ENCODE results near the gene WDCP.
A peak's percentile ranks its signal among the peaks of the same experiment; 100 is the strongest.

WDCP gene

DNA sequence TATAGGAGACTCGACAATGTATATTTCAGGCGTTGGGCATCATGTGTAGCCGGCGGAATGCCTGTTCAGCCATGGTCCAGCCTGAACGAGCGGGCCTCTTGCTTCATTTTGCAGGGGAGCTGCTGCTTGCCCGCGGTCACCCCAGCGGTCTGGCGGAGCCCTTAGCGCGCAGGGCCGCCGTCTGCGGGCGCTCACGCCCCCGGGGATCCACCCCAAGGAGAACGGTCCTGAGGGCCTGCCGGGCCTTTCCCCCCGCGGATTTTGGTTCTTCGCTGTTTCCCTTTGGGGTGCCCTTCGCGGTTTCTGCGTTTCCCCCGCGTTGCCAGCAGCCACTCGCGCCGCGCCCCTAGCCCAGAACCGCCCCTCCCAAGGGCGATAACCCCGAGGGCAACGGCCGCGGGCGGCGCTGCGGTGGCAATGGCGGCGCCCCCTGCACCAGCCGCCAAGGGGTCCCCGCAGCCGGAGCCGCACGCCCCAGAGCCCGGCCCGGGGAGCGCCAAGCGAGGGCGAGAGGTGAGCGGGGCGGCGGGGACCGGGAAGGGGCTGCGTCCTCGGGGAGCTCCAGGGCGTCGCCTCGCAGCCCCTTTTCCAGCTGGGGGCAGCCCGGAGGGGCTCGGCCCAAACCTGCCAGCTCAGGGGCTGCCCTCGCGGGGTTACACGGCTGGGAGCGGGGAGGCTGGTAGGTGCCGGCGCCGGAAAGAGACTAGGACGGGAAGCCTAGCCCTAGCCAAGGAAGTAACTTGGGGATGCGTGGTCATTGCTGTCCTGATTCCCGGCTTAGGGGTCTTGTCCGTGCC is 37.3 kb downstream of the WDCP start, which contains the start of gene MFSD2B:
Gene MFSD2B, plus strand, starts transcription at position 406 of the 797 bp plus-strand sequence. Its CDS starts 12 bp downstream, at position 418.
- peaks cover 0 to 13% of the 10 kb centered on the region in 2 donors for H3K4me1 Mint-ChIP-seq
- no peaks in the 10 kb centered on the region for H3K36me3 Mint-ChIP-seq
- no peak within 1 kb of the TSS for H3K27ac Mint-ChIP-seq
- peak within 1 kb of the TSS; percentile 50 to 74 for H3K4me3 Mint-ChIP-seq
- H3K9me3 Mint-ChIP-seq: no peaks in the 10 kb centered on the region
- DNase-seq: no peak
- H3K27me3 Mint-ChIP-seq: peaks cover 29 to 41% of the 10 kb centered on the region in 2 donors
- peak; percentile 46 to 58 for ATAC-seq (replicated peaks)

DNA sequence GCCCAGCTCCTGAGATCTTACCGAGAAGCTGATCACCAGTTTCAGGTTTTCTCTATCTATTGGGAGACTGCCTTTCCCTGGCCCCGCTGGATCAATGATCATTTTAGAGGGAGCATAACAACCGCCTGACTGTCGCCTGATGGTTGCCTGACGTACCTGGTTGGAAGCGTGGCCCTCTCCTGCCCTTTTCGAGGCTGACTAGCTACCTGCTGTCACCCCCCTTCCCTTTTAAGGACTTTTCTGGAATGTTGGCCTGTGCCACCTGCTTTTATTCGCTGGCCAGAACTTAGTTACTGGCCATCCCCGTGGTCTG is 37.9 kb downstream of the WDCP start:
- no peak for ATAC-seq (replicated peaks)
- no peak for DNase-seq
- peaks cover 0 to 13% of the 10 kb centered on the region in 2 donors for H3K4me1 Mint-ChIP-seq
- H3K27me3 Mint-ChIP-seq: peaks cover 29 to 41% of the 10 kb centered on the region in 2 donors
- no peaks in the 10 kb centered on the region for H3K9me3 Mint-ChIP-seq
- H3K4me3 Mint-ChIP-seq: peak overlapping the region; percentile 13 to 74
- no peaks in the 10 kb centered on the region for H3K36me3 Mint-ChIP-seq
- H3K27ac Mint-ChIP-seq: no peak overlapping the region

GRCh38 chr2:24008672-24009366 is 38.4 kb downstream of the WDCP start:
- Mint-ChIP-seq H3K9me3 (no peaks in the 10 kb centered on the region), H3K27ac (no peak overlapping the region), H3K27me3 (peaks cover 29 to 41% of the 10 kb centered on the region in 2 donors), H3K36me3 (no peaks in the 10 kb centered on the region), H3K4me1 (peaks cover 0 to 13% of the 10 kb centered on the region in 2 donors), H3K4me3 (no peak overlapping the region)
- ATAC-seq (replicated peaks): no peak
- no peak for DNase-seq

- ATAC-seq (replicated peaks) (no peak), DNase-seq (no peak)
- Mint-ChIP-seq H3K36me3 (no peaks in the 10 kb centered on the region), H3K27me3 (peaks cover 29 to 40% of the 10 kb centered on the region in 2 donors), H3K4me3 (no peak overlapping the region), H3K9me3 (no peaks in the 10 kb centered on the region), H3K4me1 (peaks cover 0 to 10% of the 10 kb centered on the region in 2 donors), H3K27ac (no peak overlapping the region)
Measured at GRCh38 chr2:24007693-24008092, 39.5 kb downstream of the WDCP start.

DNA sequence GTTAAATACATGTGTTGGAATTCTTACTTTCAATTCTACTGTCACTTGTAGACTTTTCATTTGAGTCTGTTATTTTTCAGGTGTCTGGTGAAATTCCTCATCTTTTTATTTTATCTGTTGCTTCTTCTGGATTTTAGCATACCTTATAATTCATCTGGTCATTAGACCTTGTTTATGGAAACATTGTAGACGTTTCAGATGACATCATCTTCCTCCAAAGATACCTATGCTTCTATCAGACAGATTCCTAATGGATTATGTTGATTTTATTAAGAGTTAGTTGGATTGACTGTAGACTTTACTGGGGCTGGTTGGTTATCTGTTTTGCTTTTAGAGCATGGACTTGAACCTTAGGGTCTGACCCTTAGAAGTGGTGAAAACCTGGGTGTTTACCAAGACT is 52.6 kb downstream of the WDCP start:
- Mint-ChIP-seq H3K27ac (no peak overlapping the region), H3K9me3 (no peaks in the 10 kb centered on the region), H3K27me3 (no peaks in the 10 kb centered on the region), H3K36me3 (peaks cover 0 to 8% of the 10 kb centered on the region in 2 donors), H3K4me3 (no peak overlapping the region), H3K4me1 (no peaks in the 10 kb centered on the region)
- ATAC-seq (replicated peaks) (no peak), DNase-seq (no peak)

DNA sequence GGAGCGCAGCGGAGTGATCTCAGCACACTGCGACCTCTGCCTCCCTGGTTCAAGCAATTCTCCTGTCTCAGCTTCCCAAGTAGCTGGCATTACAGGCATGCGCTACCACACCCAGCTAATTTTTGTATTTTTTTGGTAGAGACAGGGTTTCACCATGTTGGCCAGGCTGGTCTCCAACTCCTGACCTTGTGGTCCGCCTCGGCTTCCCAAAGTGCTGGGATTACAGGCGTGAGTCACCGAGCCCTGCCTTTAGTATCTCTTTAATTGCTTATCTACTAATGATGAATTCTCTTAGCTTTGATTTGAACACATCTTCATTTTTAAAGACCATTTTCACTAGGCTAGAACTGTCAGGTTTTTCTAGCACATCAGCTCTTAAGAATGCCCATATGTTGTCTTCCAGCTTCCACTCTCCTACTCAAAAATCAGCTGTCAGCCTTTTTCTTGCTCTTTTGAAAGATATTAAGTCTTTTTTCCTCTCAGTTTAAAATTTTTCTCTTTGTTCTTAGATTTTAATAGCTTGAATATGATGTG is 53.4 kb downstream of the WDCP start:
- no peak for DNase-seq
- Mint-ChIP-seq H3K36me3 (peaks cover 0 to 6% of the 10 kb centered on the region in 2 donors), H3K9me3 (no peaks in the 10 kb centered on the region), H3K27ac (no peak overlapping the region), H3K27me3 (no peaks in the 10 kb centered on the region), H3K4me1 (no peaks in the 10 kb centered on the region), H3K4me3 (no peak overlapping the region)
- no peak for ATAC-seq (replicated peaks)

GRCh38 chr2:23992931-23993330 is 54.3 kb downstream of the WDCP start:
- H3K9me3 Mint-ChIP-seq: no peaks in the 10 kb centered on the region
- H3K36me3 Mint-ChIP-seq: peaks cover 0 to 4% of the 10 kb centered on the region in 2 donors
- no peaks in the 10 kb centered on the region for H3K4me1 Mint-ChIP-seq
- ATAC-seq (replicated peaks) (no peak), DNase-seq (no peak)
- H3K4me3 Mint-ChIP-seq: no peak overlapping the region
- no peaks in the 10 kb centered on the region for H3K27me3 Mint-ChIP-seq
- no peak overlapping the region for H3K27ac Mint-ChIP-seq

- ATAC-seq (replicated peaks): peak; percentile 38 to 41
- Mint-ChIP-seq H3K36me3 (no peaks in the 10 kb centered on the region), H3K9me3 (no peaks in the 10 kb centered on the region), H3K4me3 (no peak overlapping the region), H3K4me1 (no peaks in the 10 kb centered on the region), H3K27ac (no peak overlapping the region), H3K27me3 (no peaks in the 10 kb centered on the region)
- DNase-seq: no peak
Measured at GRCh38 chr2:23988371-23988770, 58.8 kb downstream of the WDCP start.

Measured in stimulated activated naive B cell treated with anti-CD40 and anti-IgM and Interleukin-4, amounts not matched to agents 10 μg/mL and 1 μg/mL and 100 μg/mL, for 72 hours (primary cell).